Umbilical cord (tissue), 2 donors: Measurements from ENCODE around the gene SEC31A. TPM values are rescaled to one million over a fixed set of nuclear protein-coding genes. Genes with fewer than 3 reads are reported as not detected.
"Not testable (repeated sequence)": the region's sequence is repeated elsewhere in the genome, so short reads cannot be mapped to it uniquely, and the experiment has no call there.

Experiments used
- DNase-seq: peaks from one replicate; pipeline ENCODE4 v3.0.0-alpha.2; 2015; ENCODE audit warnings: low spot score
- total RNA-seq: library from RNA; depleted of rRNA; stranded (reverse); fragments of >200 nt; gene quantifications from one replicate; pipeline ENCODE4 v1.2.3, GENCODE V29; 2014; ENCODE audit warnings: low replicate concordance; ENCODE audit not compliant: insufficient read depth

SEC31A gene
- total RNA-seq, 1 donor from 2014 or later: 351 TPM

DNA sequence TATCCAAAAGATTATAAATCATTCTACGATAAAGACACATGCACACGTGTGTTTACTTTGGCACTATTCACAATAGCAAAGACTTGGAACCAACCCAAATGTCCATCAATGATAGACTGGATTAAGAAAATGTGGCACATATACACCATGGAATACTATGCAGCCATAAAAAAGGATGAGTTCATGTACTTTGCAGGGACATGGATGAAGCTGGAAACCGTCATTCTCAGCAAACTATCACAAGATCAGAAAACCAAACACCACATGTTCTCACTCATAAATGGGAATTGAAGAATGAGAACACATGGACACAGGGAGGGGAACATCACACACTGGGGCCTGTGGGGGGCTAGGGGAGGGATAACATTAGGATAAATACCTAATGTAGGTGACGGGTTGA, 57.9 kb downstream of the SEC31A start:
- DNase-seq: not testable (repeated sequence)

DNA sequence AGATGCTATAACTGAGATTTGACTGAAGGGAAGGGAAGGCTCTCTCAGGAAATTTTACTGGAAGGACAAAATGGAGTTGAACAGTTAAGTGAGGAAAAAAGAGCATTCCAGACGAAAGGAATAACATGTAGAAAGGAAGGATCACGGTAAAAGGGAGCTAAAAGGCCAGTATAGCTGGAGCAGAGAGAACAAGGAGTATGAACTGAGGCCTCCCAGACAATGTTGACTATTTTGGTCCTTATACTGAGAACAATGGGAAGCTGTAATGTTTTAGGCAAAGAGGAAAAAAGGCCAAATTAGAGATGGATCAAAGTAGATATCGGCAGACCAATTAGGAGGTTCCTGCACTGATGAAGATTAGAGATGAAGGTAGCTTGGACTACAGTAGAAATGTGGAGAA, 65.5 kb downstream of the SEC31A start:
- DNase-seq: no peak

GRCh38 chr4:82823062-82823461, 67.9 kb downstream of the SEC31A start:
- DNase-seq: no peak

DNA sequence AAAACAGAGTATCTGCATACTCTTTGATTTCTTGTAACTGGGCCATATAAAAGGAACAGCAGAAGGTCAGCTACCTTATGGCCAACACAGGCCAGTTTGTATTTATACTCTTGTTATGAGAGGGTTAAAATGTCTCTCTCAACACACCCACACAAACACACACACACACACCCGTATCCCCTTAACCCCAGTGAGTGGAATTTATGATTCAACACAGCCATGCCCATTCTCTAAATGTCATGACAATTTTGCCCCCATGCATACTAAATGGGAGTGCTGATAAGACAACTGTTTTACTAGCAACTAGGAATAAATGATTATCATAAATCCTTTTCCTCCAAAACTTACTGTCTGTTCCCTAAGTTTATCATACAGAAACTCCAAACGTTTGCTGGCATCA, 70.3 kb downstream of the SEC31A start:
- DNase-seq: no peak

DNA sequence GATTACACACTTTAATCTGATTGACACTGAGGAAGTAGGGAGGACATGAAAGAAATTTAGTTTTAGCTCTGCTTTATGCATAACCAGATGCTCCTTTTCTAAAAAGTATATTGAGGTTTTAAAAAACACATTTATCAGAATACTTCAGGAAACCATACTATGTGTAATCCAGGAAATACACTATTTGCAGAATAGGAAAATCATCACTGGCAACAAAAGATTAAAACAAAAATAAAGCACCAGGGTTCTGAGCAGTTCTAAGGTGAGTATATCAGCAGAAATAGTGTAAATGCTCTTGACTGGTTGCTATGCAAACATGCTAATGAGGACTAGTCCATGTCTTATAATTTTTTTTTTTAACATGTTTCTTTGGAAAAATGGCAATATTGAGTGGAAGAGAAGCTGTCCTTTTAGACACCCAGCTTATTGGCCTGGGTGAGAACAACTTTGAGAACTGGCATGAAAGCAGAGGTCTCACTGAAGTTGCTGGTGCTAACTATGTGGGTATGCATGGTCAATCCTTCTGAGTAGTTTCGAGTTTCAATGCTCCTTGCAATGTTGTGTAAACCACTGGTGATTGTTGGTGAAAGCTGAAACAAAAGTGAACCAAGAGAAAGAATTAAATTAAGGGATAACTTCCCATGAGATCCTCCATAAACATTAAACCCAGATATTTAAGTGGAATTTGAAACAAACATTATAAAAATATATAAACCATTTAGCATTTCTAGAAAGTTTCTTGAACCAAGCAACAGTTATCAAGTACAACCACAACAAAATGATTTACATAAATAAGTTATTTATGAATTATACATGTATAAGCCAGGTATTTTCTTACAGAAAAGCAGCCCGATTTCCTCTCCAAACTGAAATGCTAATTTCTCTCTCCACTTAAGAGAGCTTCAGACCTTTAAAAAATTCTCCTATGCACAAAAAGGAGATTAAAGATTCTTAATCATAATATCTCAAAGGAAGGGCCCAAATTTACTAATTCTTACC, 72.0 kb downstream of the SEC31A start:
- no peak for DNase-seq

GRCh38 chr4:82816874-82817273, 74.1 kb downstream of the SEC31A start:
- not testable (repeated sequence) for DNase-seq

DNA sequence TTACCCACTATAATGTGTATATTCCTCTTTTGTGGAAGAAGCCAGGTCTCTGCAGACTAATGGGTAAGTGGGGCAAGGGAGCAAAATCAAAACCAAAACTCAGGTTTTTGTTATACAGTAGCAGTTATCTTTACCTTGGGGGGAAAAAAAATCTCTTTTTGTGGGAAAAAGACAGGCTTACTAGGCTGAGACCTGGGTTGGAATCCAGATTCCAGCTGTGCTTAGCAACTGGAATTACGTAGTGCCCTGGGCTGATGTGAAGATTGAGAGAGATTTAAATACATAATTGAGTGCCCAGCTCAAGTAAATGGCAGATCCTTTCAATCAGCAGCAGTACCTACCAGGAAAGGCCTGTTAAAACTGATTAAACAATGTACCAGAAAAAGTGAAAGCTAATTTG, 76.9 kb downstream of the SEC31A start:
- no peak for DNase-seq

- peak; percentile 35 for DNase-seq
These were observed 79.1 kb downstream of the SEC31A start for GRCh38 chr4:82811838-82812341.

- no peak for DNase-seq
These were observed 79.6 kb downstream of the SEC31A start for GRCh38 chr4:82811392-82811791.

DNA sequence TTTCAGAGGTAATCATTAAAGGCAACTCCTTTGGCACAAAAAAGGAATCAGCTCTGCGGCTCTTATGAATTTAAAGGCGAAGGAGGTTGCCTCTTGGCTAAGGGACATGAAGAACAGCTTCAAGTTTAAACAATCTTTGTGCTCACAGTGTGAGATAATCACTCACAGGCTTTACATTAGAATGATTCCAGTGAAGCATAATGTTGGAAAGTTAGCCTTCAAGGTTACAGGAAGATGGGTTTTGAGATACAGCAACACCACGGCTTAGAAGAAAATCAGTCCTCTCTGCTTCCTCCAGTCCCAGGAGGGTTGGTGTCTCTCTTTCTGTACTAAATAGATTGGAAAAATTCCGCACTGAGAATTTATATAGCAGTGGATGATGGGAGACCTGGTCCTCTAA, 80.8 kb downstream of the SEC31A start:
- DNase-seq: no peak

- no peak for DNase-seq
These were observed 81.3 kb downstream of the SEC31A start for GRCh38 chr4:82809619-82810018.

- DNase-seq: no peak
These were observed 87.2 kb downstream of the SEC31A start for GRCh38 chr4:82803746-82804145.

- DNase-seq: no peak
These were observed 88.0 kb downstream of the SEC31A start for GRCh38 chr4:82802911-82803310.

- DNase-seq: no peak
These were observed 88.9 kb downstream of the SEC31A start for GRCh38 chr4:82801910-82802521.

- no peak for DNase-seq
These were observed 91.7 kb downstream of the SEC31A start for GRCh38 chr4:82799006-82799881.

GRCh38 chr4:82798168-82799005, 92.6 kb downstream of the SEC31A start, which contains the start of gene SCD5:
TSS of gene SCD5 (minus strand) at chr4:82798796. CDS start at chr4:82798537, 259 bp downstream.
- DNase-seq: peak; percentile 95

GRCh38 chr4:82797405-82798111, 93.4 kb downstream of the SEC31A start:
- DNase-seq: no peak

GRCh38 chr4:82797040-82797404, 93.9 kb downstream of the SEC31A start:
- DNase-seq: no peak

- DNase-seq: no peak
These were observed 97.9 kb downstream of the SEC31A start for GRCh38 chr4:82792912-82793649.
